Bronchial epithelial cell (primary cell): ENCODE measurements around the gene CRELD2. TPM values are rescaled to one million over a fixed set of nuclear protein-coding genes. Genes with fewer than 3 reads are reported as not detected.

Source experiments
- DNase-seq: peaks from one replicate; pipeline ENCODE4 v3.0.0-alpha.2; 2010; ENCODE audit warnings: low read depth
- FAIRE-seq: peaks from 2 replicates; lab custom pipeline; 2011; peaks lifted over from hg19 to GRCh38; lab: Jason Lieb, UNC
- H3K27me3 ChIP-seq: 2 replicates; pipeline ENCODE4 v1.5.1; 2011; ENCODE audit warnings: low read length; ENCODE audit not compliant: control insufficient read depth, insufficient read depth
- H3K36me3 ChIP-seq: 2 replicates; pipeline ENCODE4 v1.5.1; 2011; ENCODE audit warnings: low read length; ENCODE audit not compliant: control insufficient read depth, insufficient read depth
- H3K4me3 ChIP-seq: 2 replicates; pipeline ENCODE4 v1.5.1; 2011; ENCODE audit warnings: mild to moderate bottlenecking, low read depth, low read length, control low read depth
- CTCF ChIP-seq: IDR thresholded peaks from 2 replicates; pipeline ENCODE4 v1.5.1; 2011; ENCODE audit warnings: mild to moderate bottlenecking, moderate library complexity, low read length, control low read depth, inconsistent platforms; ENCODE audit not compliant: insufficient read depth, severe bottlenecking
- total RNA-seq: library from RNA; depleted of rRNA; stranded (reverse); fragments of >200 nt; gene quantifications from 2 replicates; pipeline ENCODE4 v1.2.1, GENCODE V29; 2014

CRELD2 gene
- total RNA-seq, 1 donor from 2014 or later, result 57.4 TPM

GRCh38 chr22:49928185-49928495, 9.7 kb downstream of the CRELD2 start:
- Histone ChIP-seq H3K27me3 (no peaks in the 10 kb centered on the region), H3K4me3 (no peak overlapping the region), H3K36me3 (peaks cover 8% of the 10 kb centered on the region)
- no peak for FAIRE-seq
- DNase-seq, result no peak
- TF ChIP-seq CTCF, result no peak

DNA sequence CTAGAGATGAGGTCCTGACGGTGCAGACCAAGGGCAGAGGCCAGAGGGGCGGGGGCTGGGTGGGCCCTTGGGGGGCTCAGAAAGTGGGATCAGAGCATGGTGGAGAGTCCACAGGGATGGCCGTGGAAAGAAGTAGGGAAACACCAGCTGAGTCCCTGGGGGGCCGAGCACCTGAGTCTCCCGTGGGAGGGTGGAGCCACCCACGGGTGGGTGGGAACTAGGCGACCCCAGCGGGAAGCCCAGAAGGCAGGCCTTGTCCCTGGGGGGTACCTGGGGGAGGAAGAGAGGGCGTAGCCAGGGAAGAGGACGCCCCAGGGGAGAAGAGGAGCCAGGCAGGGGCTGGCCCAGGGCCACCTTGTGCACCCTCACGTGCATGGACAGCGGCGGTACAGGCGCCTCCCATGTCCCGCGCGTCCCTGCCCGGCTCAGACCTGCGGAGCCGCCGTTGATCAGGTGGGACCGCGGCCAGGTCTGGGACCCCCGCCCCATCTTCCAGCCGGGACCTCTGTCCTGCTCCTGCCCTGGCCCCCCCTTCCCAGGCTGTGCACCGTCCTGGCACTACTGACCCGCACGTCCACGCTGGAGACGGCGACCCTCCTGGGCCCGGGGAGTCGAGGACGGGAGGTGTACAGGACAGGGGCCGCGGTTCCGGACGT, 10.2 kb downstream of the CRELD2 start:
- Histone ChIP-seq H3K36me3 (peaks cover 7% of the 10 kb centered on the region), H3K4me3 (no peak overlapping the region), H3K27me3 (no peaks in the 10 kb centered on the region)
- FAIRE-seq (no peak), DNase-seq (no peak)
- no peak for TF ChIP-seq CTCF

DNA sequence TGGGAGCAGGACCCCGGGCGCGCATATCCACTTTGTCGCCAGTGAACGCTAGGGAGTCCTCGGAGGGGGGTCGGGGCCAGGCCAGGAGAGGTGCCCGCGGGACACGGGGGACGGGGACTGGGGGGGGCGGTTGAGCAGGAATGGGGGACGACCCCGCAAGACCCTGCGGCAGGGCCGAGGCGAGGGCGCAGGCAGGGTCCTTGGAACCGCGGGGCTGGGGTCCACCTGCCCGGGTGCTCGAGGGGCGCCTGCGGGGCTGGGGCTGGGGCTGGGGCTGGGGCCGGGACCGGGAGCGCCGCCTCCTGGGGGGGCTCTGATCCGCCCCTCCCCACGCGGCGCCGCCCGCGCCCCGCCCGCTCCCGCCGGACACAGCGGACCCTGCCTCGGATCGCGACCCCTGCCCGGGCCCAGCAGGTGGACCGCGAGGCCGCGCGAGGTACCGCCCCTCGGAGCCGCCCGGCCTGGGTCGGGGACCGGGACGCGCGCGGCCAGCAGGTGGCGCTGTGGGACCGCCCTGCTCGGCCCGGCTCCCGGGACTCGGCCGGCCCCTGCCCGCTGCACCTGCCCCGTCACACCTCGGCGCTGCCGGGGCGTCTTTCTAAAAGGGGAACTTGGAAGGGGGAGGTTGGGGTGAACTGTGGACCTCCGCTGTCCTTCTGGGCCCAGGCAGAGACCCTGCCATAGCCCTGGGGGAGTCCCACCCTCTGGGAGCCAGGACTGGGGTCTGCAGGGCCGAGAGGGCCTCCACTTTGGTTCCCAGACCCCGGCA, 11.0 kb downstream of the CRELD2 start:
- Histone ChIP-seq H3K27me3 (no peaks in the 10 kb centered on the region), H3K4me3 (no peak overlapping the region), H3K36me3 (peaks cover 3% of the 10 kb centered on the region)
- TF ChIP-seq CTCF, result peak; percentile 62
- FAIRE-seq, result no peak
- DNase-seq, result no peak

DNA sequence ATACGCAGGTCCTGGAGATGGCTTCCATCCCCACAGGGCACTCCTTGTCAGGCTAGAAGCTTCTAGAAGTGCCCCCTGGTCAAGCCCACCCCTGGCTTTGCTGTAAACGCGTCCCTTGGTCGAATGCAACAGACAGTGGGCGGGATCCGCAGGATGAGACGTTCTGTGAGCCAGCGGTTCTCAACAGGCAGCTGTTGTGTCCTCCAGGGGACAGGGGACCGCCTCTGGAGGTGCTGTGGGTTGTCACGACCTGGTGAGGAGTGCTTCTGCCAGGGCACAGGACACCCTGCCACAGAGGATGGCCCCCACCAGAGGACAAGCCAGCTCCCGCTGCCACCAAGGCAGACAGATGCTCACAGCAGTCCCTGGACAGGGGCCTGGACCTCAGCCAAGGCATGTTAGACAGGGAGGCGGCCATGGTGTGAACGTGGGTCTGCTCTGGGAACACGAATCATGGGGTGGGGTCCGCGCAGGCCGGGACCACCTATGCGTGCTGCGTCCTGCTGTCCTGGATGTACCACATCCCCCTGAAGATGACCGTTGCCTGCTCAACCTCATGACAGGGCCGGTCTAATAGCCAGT, 11.7 kb downstream of the CRELD2 start:
- FAIRE-seq (peak; percentile 43), DNase-seq (no peak)
- no peak for TF ChIP-seq CTCF
- Histone ChIP-seq H3K27me3 (no peaks in the 10 kb centered on the region), H3K4me3 (no peak overlapping the region), H3K36me3 (peaks cover 3% of the 10 kb centered on the region)

DNA sequence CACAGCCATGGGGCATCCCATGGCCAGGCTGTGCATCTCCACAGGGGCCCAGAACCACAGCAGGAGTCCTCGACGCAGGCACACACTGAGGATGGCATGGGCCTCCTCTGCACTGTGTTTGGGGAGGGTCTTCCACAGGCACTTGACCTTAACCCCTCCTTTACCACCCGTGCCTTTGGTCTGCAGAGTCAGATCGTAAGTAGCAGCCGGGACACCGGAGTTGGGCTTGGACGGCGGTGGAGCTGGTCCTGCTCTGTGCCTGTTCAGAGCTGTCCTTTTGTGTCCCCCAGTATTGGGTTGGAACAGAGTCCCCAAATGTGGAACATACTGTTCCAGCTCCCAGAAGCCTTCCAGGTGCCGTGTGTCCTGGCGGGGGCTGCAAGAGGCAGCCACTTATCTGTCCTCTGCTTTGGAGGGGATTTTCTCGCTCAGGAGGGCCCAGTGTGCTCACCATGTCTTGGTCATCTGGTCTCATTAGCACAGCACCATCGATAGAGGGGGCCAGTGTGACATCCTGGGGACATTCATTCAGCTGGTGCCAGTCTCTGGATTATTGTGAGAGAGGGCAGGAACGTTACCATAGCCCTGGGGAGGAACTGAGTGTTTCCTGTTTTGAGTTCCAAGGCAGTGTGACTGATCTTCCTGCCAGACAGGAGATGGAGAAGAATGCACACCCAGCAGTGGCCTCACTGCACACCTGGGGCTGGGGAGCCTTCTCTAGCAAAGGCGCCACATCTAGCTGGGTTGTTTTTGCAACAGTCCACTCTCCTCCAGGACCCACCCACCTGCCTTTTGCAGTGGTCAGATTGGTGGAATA, 12.4 kb downstream of the CRELD2 start:
- Histone ChIP-seq H3K36me3 (peaks cover 1% of the 10 kb centered on the region), H3K27me3 (no peaks in the 10 kb centered on the region), H3K4me3 (no peak overlapping the region)
- FAIRE-seq (peak; percentile 89), DNase-seq (peak; percentile 62)
- peak; percentile 59 for TF ChIP-seq CTCF
